ENCODE results near the gene ATRN.

Gene ATRN

DNA sequence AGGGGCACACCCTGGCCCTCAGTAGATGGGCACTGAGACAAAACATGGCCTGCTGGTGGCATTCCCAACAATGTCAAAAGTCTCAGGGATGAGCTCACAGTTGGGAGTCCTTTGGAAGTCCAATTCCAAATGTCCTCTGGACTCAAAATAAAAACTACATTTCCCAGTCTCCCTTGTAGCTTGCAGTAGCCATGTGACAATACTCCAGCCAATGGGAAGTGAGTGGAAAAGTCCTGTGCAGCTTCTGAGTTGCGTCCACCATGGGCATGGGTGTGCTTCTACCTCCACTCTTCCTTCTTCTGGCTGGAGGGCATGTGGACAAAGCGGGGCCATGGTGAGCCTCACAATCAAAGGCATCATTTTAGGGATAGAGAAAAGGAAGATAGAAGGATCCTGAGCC lies 216.8 kb downstream of the ATRN start:
- Histone ChIP-seq H3K9ac (ENCODE audit: low read depth, low read length) (no peak overlapping the region), H3K9me3 (ENCODE audit: insufficient read depth, low read depth, low read length) (no peaks in the 10 kb centered on the region), H3K27ac (ENCODE audit: low read length) (no peak overlapping the region), H3K27me3 (ENCODE audit: insufficient read depth, low read length) (peaks cover 27% of the 10 kb centered on the region), H3K4me3 (ENCODE audit: low read length) (no peak overlapping the region), H3K36me3 (ENCODE audit: insufficient read depth, low read depth, low read length) (no peaks in the 10 kb centered on the region), H3K4me1 (ENCODE audit: insufficient read depth, low read length) (peaks cover 9% of the 10 kb centered on the region; the same call in 1 of the 2 replicates)

DNA sequence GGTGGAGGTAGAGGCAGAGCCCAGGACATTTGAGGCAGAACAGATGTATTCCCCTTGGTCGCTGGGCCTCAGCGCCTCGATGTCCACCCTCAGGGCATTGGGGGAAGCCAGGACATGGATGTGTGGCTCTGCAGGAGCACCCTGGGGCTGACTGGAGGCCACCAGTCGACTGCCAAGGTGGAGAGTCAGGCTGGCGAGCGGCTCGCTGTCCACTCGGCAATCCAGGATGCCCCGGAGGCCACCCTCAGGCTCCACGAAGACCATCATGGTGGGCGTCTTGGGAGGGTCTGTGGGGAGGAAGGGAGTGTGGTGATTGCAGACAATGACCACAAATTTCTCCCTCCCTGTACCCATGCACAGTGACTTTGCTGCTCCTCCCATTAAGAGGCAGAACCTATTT lies 219.2 kb downstream of the ATRN start:
- no peaks in the 10 kb centered on the region for H3K9me3 ChIP-seq (ENCODE audit: insufficient read depth, low read depth, low read length)
- H3K27ac ChIP-seq (ENCODE audit: low read length), result no peak overlapping the region
- peaks cover 14% of the 10 kb centered on the region; the same call in 1 of the 2 replicates for H3K27me3 ChIP-seq (ENCODE audit: insufficient read depth, low read length)
- no peaks in the 10 kb centered on the region for H3K36me3 ChIP-seq (ENCODE audit: insufficient read depth, low read depth, low read length)
- no peak overlapping the region for H3K9ac ChIP-seq (ENCODE audit: low read depth, low read length)
- H3K4me3 ChIP-seq (ENCODE audit: low read length), result no peak overlapping the region
- H3K4me1 ChIP-seq (ENCODE audit: insufficient read depth, low read length), result peaks cover 3% of the 10 kb centered on the region; the same call in 1 of the 2 replicates

DNA sequence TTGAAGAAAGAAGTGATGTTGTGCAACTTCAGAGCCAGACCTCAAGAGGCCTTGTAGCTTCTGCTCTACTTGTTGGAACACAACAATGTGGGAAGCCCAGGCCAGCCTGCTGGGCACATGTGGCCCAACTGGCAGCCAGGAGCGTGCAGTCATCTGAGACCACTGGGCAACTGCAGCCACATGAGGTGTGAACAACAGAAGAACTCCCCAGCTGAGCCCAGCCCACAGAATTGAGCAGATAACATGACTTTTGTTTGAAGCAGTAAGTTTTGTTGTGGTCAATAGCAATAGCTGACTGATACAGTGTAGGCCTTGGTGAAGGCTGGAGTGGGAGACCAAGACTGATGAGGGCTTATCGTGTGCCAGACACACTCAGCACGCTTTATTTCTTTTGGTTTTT lies 219.6 kb downstream of the ATRN start:
- H3K9me3 ChIP-seq (ENCODE audit: insufficient read depth, low read depth, low read length), result no peaks in the 10 kb centered on the region
- H3K9ac ChIP-seq (ENCODE audit: low read depth, low read length), result no peak overlapping the region
- no peak overlapping the region for H3K27ac ChIP-seq (ENCODE audit: low read length)
- peaks cover 9% of the 10 kb centered on the region; the same call in 1 of the 2 replicates for H3K27me3 ChIP-seq (ENCODE audit: insufficient read depth, low read length)
- H3K36me3 ChIP-seq (ENCODE audit: insufficient read depth, low read depth, low read length), result no peaks in the 10 kb centered on the region
- H3K4me1 ChIP-seq (ENCODE audit: insufficient read depth, low read length), result no peaks in the 10 kb centered on the region; the same call in 1 of the 2 replicates
- no peak overlapping the region for H3K4me3 ChIP-seq (ENCODE audit: low read length)

DNA sequence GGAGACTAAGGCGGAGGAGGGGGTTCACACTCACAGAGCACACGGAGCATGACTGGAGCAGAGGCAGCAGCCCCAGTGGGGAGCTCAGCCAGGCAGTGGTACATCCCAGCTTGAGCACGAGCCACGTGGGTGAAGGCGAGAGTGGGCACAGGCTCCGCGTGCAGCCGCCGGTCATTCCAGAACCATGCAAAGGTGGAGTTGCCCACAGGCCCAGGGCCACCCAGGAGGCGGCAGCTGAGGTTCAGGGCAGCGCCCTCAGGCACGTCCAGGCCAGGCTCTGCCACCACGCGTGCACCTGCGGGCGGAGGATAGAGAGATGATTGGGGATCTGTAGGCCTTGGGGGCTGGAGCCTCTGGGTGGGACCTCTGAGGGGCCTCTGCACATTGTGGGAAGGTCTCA lies 220.5 kb downstream of the ATRN start:
- Histone ChIP-seq H3K27ac (ENCODE audit: low read length) (no peak overlapping the region), H3K9ac (ENCODE audit: low read depth, low read length) (no peak overlapping the region), H3K36me3 (ENCODE audit: insufficient read depth, low read depth, low read length) (no peaks in the 10 kb centered on the region), H3K9me3 (ENCODE audit: insufficient read depth, low read depth, low read length) (no peaks in the 10 kb centered on the region), H3K4me3 (ENCODE audit: low read length) (no peak overlapping the region), H3K4me1 (ENCODE audit: insufficient read depth, low read length) (no peaks in the 10 kb centered on the region), H3K27me3 (ENCODE audit: insufficient read depth, low read length) (0 out of 2 replicates have a peak, but pooled peaks cover under 1% of the 10 kb centered on the region)

DNA sequence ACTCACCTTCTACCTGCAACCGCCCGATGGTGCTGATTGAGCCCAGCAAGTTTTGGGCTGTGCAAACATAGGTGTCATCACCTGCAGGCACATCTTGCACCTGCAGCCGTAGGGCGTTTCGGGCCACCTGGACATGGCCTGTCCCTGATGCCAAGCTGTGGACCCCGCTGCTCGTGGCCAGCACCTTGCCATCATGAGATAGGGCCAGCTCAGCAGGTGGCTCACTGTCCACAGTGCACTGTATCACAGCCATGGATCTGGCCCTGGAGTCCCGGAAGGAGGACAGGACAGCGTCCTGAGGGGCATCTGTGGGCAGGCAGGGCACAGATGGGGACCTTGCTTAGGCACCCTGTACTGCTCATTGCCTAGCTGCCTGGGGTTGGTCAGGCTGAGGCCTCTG lies 221.1 kb downstream of the ATRN start:
- Histone ChIP-seq H3K9me3 (ENCODE audit: insufficient read depth, low read depth, low read length) (no peaks in the 10 kb centered on the region), H3K4me3 (ENCODE audit: low read length) (no peak overlapping the region), H3K9ac (ENCODE audit: low read depth, low read length) (no peak overlapping the region), H3K4me1 (ENCODE audit: insufficient read depth, low read length) (no peaks in the 10 kb centered on the region), H3K27ac (ENCODE audit: low read length) (no peak overlapping the region), H3K27me3 (ENCODE audit: insufficient read depth, low read length) (no peaks in the 10 kb centered on the region), H3K36me3 (ENCODE audit: insufficient read depth, low read depth, low read length) (no peaks in the 10 kb centered on the region)

DNA sequence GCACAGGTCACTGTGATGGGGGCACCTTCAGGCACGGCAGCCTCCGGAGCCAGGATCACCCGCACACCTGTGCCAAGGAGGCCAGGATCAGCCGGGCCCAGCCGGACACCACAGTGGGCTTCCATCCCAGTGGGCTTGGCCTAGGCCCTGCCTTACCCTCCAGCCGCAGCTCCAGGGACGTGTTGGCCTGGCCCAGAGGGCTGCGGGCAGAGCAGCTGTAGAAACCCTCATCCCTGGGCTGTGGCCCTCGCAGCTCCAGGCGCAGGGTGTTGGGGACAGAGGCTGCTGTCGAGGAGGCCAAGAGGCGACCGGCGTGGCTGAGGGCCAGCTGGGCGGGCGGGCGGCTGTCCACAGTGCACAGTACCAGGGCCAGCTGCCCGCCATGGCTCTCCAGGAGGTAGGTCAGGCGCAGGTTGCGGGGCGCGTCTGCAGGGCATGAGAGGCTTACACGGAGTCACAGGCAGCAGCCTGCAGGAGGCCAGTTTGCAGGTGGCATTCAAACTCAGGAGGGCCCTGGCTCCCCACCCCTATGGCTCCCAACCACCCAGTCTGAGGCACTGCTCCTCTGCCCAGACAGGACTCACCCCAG lies 222.0 kb downstream of the ATRN start:
- H3K9me3 ChIP-seq (ENCODE audit: insufficient read depth, low read depth, low read length), result no peaks in the 10 kb centered on the region
- H3K4me3 ChIP-seq (ENCODE audit: low read length), result no peak overlapping the region
- no peaks in the 10 kb centered on the region for H3K4me1 ChIP-seq (ENCODE audit: insufficient read depth, low read length)
- no peak overlapping the region for H3K9ac ChIP-seq (ENCODE audit: low read depth, low read length)
- no peak overlapping the region for H3K27ac ChIP-seq (ENCODE audit: low read length)
- no peaks in the 10 kb centered on the region for H3K27me3 ChIP-seq (ENCODE audit: insufficient read depth, low read length)
- H3K36me3 ChIP-seq (ENCODE audit: insufficient read depth, low read depth, low read length), result no peaks in the 10 kb centered on the region

DNA sequence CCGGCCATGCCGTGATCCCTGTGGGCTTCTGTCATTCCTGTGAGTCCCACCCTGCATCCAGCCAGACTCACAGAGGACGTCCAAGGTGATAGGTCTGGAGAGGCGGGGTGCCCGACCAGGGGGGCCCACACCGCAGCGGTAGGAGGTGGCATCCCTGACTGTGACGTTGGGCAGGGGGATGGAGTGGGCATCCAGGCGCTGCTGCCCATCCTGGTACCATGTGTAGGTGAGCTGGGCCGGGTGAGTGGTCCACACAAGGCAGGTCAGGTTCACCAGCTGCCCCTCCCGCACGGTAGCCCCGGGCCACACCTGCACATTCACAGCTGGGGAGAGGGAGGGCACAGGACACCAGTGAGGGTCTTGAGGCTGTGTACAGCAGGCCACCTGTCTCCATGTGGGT lies 222.6 kb downstream of the ATRN start:
- no peak overlapping the region for H3K9ac ChIP-seq (ENCODE audit: low read depth, low read length)
- no peak overlapping the region for H3K4me3 ChIP-seq (ENCODE audit: low read length)
- no peaks in the 10 kb centered on the region for H3K9me3 ChIP-seq (ENCODE audit: insufficient read depth, low read depth, low read length)
- no peaks in the 10 kb centered on the region for H3K36me3 ChIP-seq (ENCODE audit: insufficient read depth, low read depth, low read length)
- H3K4me1 ChIP-seq (ENCODE audit: insufficient read depth, low read length), result no peaks in the 10 kb centered on the region
- H3K27ac ChIP-seq (ENCODE audit: low read length), result no peak overlapping the region
- no peaks in the 10 kb centered on the region for H3K27me3 ChIP-seq (ENCODE audit: insufficient read depth, low read length)

DNA sequence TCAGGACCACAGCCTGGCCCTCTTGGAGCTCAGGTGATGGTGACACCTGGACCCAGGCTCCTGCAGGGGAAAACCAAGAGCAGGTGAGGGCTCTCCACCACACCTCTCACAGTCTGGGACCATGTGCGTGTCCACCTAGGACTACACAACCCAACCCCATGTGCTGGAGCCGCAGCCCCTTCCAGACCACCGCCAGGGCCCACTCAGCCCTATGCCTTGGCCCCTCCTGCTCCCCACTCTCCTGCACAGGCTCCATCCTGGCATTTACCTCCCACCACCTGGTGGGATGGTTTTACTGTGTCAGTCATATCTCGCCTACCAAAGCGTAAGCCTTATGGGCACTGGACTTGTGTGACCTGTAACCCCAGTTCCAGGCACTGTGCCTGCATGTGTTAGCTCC lies 224.0 kb downstream of the ATRN start:
- Histone ChIP-seq H3K9me3 (ENCODE audit: insufficient read depth, low read depth, low read length) (no peaks in the 10 kb centered on the region), H3K4me1 (ENCODE audit: insufficient read depth, low read length) (no peaks in the 10 kb centered on the region), H3K27ac (ENCODE audit: low read length) (no peak overlapping the region), H3K27me3 (ENCODE audit: insufficient read depth, low read length) (no peaks in the 10 kb centered on the region), H3K9ac (ENCODE audit: low read depth, low read length) (no peak overlapping the region), H3K4me3 (ENCODE audit: low read length) (no peak overlapping the region), H3K36me3 (ENCODE audit: insufficient read depth, low read depth, low read length) (no peaks in the 10 kb centered on the region)

DNA sequence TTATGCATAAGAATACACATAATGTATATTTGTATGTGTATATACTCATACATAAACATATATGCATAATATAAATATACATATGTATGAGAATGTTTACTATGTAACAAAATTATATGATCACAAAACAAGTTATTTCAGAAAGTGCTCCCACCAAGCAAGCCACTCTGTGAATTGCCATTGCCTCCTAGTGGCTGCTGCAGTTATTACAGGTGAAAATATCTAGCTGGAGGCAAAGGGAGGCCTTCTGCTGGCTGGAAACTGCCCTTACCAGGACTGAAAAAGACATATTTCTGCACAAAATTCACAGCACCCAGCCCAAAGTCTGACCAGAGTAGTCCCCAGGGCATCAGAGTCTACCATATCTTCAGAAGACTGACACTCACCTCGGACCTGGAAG lies 225.4 kb downstream of the ATRN start:
- Histone ChIP-seq H3K36me3 (ENCODE audit: insufficient read depth, low read depth, low read length) (no peaks in the 10 kb centered on the region), H3K27me3 (ENCODE audit: insufficient read depth, low read length) (no peaks in the 10 kb centered on the region), H3K4me3 (ENCODE audit: low read length) (no peak overlapping the region), H3K27ac (ENCODE audit: low read length) (no peak overlapping the region), H3K9me3 (ENCODE audit: insufficient read depth, low read depth, low read length) (no peaks in the 10 kb centered on the region), H3K9ac (ENCODE audit: low read depth, low read length) (no peak overlapping the region), H3K4me1 (ENCODE audit: insufficient read depth, low read length) (no peaks in the 10 kb centered on the region)

DNA sequence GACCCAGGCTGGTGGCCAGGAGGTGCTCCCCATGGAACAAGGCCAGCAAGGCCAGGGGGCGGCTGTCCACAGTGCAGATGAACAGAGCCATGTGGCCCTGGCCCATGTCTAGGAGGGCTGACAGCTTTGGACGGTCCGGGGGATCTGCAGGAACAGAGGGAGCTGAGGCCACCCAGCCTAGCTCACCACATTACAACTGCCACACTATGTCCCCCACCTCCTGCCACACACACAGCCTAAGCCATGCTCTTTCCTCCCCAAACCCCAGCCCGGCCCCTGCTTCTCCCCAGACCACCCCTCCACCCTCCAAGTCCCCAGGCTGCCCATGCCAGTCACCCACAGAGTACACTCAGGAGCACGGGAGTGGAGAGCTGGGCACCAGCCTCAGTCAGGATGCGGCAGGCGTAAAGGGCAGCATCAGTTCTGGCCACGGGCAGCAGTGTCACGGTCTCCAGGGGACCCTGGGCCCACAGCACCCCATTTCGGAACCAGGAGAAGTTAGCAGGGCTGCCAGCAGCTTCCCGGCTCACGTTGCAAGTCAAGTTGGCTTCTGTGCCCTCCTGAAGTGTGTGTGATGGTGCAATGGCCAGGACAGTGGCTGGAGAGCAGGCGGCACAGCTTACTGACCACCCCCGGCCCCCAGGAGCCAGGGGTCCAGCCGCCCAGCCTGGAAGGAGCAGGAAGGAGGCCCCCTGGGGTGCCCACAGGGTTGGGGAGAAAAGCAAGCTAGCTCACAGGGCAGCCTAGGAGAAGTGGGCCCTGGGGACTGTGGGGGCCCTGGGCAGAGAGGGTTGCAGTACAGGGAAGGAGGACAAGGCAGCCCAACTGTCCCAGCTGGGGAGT lies 226.1 kb downstream of the ATRN start:
- Histone ChIP-seq H3K27ac (ENCODE audit: low read length) (no peak overlapping the region), H3K36me3 (ENCODE audit: insufficient read depth, low read depth, low read length) (no peaks in the 10 kb centered on the region), H3K4me3 (ENCODE audit: low read length) (no peak overlapping the region), H3K4me1 (ENCODE audit: insufficient read depth, low read length) (no peaks in the 10 kb centered on the region), H3K27me3 (ENCODE audit: insufficient read depth, low read length) (no peaks in the 10 kb centered on the region), H3K9me3 (ENCODE audit: insufficient read depth, low read depth, low read length) (no peaks in the 10 kb centered on the region), H3K9ac (ENCODE audit: low read depth, low read length) (no peak overlapping the region)

DNA sequence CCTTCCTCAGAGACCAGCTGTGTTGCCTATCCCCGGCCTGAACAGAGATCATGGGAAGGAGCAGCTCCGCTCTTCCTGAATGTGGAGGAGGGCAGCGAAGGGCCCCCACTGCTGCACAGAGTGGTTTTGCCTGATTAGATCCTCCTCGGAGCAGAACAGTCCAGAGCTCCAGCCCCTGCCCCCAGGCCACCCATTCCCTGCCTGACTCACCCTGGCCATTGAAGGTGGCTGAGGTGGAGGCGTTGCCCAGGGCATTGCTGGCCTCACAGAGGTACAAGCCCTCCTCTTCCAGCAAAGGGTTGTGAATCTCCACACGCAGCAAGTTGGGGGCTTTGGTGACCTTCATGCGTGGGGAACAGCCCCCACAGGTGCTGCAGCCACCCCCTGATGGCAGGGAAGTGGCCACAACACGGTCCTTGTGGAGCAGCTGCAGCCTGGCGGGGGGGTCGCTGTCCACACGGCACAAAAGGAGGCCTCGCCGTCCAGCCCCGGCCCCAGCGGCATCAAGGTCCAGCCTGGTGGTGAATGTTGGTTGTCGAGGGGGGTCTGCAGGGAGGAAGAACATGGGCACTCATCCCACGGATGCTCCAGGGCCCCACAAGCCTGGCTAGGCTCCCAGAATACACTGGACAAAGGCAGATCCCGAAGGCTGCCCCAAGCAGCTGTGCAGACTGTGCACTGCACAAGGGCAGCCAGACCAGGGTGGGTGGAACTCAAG lies 226.9 kb downstream of the ATRN start:
- no peaks in the 10 kb centered on the region for H3K9me3 ChIP-seq (ENCODE audit: insufficient read depth, low read depth, low read length)
- H3K4me3 ChIP-seq (ENCODE audit: low read length), result no peak overlapping the region
- H3K4me1 ChIP-seq (ENCODE audit: insufficient read depth, low read length), result no peaks in the 10 kb centered on the region
- no peaks in the 10 kb centered on the region for H3K27me3 ChIP-seq (ENCODE audit: insufficient read depth, low read length)
- H3K9ac ChIP-seq (ENCODE audit: low read depth, low read length), result no peak overlapping the region
- H3K36me3 ChIP-seq (ENCODE audit: insufficient read depth, low read depth, low read length), result no peaks in the 10 kb centered on the region
- H3K27ac ChIP-seq (ENCODE audit: low read length), result no peak overlapping the region

DNA sequence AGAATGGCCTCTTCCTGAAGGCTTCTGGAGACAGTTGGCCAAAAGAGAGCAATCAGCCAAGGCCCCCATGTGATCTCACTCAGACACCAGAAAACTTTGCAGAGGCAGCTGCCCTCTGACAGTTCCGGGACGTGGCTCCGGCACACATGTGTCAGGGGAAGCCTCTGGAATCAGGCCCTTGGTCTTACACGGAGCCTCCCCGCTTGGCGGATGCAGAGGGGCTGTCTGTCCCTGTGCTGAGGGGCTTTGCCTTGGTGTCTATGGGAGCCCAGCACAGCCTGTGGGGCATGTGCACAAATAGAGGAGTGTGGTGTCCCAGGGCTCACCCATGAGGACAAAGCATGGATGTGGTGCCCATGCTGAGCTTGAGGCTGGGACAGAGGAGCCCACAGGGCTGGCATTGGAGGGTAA lies 227.8 kb downstream of the ATRN start:
- Histone ChIP-seq H3K36me3 (ENCODE audit: insufficient read depth, low read depth, low read length) (no peaks in the 10 kb centered on the region), H3K27me3 (ENCODE audit: insufficient read depth, low read length) (no peaks in the 10 kb centered on the region), H3K9ac (ENCODE audit: low read depth, low read length) (no peak overlapping the region), H3K27ac (ENCODE audit: low read length) (no peak overlapping the region), H3K4me1 (ENCODE audit: insufficient read depth, low read length) (no peaks in the 10 kb centered on the region), H3K9me3 (ENCODE audit: insufficient read depth, low read depth, low read length) (no peaks in the 10 kb centered on the region), H3K4me3 (ENCODE audit: low read length) (no peak overlapping the region)
